Astrocyte (in vitro differentiated cells and primary cell): ENCODE results near the gene OXT.

Experiments used
- EZH2 ChIP-seq: IDR thresholded peaks from 2 replicates; pipeline ENCODE4 v1.6.1; 2012; ENCODE audit warnings: mild to moderate bottlenecking, low read length, inconsistent platforms; ENCODE audit not compliant: insufficient read depth
- TF ChIP-seq, protein P1 (sequence below): IDR thresholded peaks from 2 replicates; pipeline ENCODE4 v1.5.1; 2011; ENCODE audit warnings: low read depth, mild to moderate bottlenecking, inconsistent platforms, low read length, moderate library complexity; ENCODE audit not compliant: insufficient read depth

DNA sequence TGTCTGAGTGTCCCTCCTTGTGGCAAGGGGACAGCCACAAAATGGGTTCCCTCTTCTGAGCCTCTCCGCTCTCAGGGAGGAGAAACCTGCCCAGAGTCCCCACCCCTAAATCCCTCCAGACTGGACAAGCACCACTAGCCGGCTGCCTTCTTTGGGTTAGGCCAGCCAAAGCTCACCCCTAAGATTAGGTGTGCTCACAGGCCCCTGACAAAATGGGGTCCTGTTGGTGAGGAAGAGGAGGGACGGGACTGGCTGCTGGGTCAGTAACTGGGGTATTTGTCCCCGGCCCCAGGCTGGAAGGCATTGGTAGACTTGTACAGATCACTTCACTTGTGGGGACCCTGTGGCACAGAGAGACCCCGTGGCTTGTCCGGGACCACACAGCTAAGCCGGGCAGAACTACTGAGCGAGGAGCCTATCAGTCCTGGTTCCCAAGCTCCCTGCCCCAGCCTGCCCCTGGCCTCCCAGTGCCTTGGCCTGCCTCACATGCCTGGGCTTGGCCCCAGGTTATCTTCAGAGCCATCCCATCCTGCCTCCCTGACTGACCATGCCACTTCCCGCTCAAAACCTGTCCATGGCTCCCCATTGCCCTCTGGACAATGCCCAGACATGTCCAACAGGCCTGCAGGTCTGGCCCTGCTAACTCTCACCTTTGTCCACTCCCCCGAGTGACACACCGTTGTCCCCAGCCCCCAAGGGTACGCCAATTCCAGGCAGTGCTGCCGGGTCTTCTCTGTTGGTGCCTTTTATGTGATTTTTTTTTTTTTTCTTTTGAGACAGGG, 23.6 kb downstream of the OXT start:
- TF ChIP-seq EZH2: no peak
- TF ChIP-seq, protein P1, sequence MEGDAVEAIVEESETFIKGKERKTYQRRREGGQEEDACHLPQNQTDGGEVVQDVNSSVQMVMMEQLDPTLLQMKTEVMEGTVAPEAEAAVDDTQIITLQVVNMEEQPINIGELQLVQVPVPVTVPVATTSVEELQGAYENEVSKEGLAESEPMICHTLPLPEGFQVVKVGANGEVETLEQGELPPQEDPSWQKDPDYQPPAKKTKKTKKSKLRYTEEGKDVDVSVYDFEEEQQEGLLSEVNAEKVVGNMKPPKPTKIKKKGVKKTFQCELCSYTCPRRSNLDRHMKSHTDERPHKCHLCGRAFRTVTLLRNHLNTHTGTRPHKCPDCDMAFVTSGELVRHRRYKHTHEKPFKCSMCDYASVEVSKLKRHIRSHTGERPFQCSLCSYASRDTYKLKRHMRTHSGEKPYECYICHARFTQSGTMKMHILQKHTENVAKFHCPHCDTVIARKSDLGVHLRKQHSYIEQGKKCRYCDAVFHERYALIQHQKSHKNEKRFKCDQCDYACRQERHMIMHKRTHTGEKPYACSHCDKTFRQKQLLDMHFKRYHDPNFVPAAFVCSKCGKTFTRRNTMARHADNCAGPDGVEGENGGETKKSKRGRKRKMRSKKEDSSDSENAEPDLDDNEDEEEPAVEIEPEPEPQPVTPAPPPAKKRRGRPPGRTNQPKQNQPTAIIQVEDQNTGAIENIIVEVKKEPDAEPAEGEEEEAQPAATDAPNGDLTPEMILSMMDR: no peak
